ENCODE measurements around the gene FAM90A1.
"Not testable (repeated sequence)": the region's sequence is repeated elsewhere in the genome, so short reads cannot be mapped to it uniquely, and the experiment has no call there.

The FAM90A1 gene

GRCh38 chr12:8221375-8221774 lies 6.0 kb downstream of the FAM90A1 start:
- not testable (repeated sequence) for H3K4me3 ChIP-seq (ENCODE audit: severe bottlenecking); H3K4me1 ChIP-seq (ENCODE audit: insufficient read depth, poor library complexity, severe bottlenecking); DNase-seq (ENCODE audit: low spot score); H3K27me3 ChIP-seq (ENCODE audit: insufficient read depth, poor library complexity, severe bottlenecking); H3K27ac ChIP-seq (ENCODE audit: poor library complexity, severe bottlenecking); H3K36me3 ChIP-seq (ENCODE audit: low read depth); ATAC-seq (ENCODE audit: low read depth); H3K9me3 ChIP-seq (ENCODE audit: severe bottlenecking)

- ATAC-seq (ENCODE audit: low read depth); H3K4me3 ChIP-seq (ENCODE audit: severe bottlenecking); H3K9me3 ChIP-seq (ENCODE audit: severe bottlenecking); H3K36me3 ChIP-seq (ENCODE audit: low read depth); H3K27me3 ChIP-seq (ENCODE audit: insufficient read depth, poor library complexity, severe bottlenecking); H3K27ac ChIP-seq (ENCODE audit: poor library complexity, severe bottlenecking); H3K4me1 ChIP-seq (ENCODE audit: insufficient read depth, poor library complexity, severe bottlenecking); DNase-seq (ENCODE audit: low spot score): not testable (repeated sequence)
These were observed 8.6 kb downstream of the FAM90A1 start for GRCh38 chr12:8218711-8219382.

GRCh38 chr12:8197685-8198308 lies 29.6 kb downstream of the FAM90A1 start:
- H3K9me3 ChIP-seq (ENCODE audit: severe bottlenecking); H3K27me3 ChIP-seq (ENCODE audit: insufficient read depth, poor library complexity, severe bottlenecking); ATAC-seq (ENCODE audit: low read depth); H3K4me3 ChIP-seq (ENCODE audit: severe bottlenecking); DNase-seq (ENCODE audit: low spot score); H3K27ac ChIP-seq (ENCODE audit: poor library complexity, severe bottlenecking); H3K4me1 ChIP-seq (ENCODE audit: insufficient read depth, poor library complexity, severe bottlenecking); H3K36me3 ChIP-seq (ENCODE audit: low read depth): not testable (repeated sequence)

- not testable (repeated sequence) for H3K4me3 ChIP-seq (ENCODE audit: severe bottlenecking); ATAC-seq (ENCODE audit: low read depth); H3K36me3 ChIP-seq (ENCODE audit: low read depth); H3K27ac ChIP-seq (ENCODE audit: poor library complexity, severe bottlenecking); DNase-seq (ENCODE audit: low spot score); H3K27me3 ChIP-seq (ENCODE audit: insufficient read depth, poor library complexity, severe bottlenecking); H3K4me1 ChIP-seq (ENCODE audit: insufficient read depth, poor library complexity, severe bottlenecking); H3K9me3 ChIP-seq (ENCODE audit: severe bottlenecking)
These were observed 39.3 kb downstream of the FAM90A1 start for GRCh38 chr12:8188088-8188487.

- not testable (repeated sequence) for ATAC-seq (ENCODE audit: low read depth); H3K4me1 ChIP-seq (ENCODE audit: insufficient read depth, poor library complexity, severe bottlenecking)
These were observed 43.2 kb downstream of the FAM90A1 start for GRCh38 chr12:8184206-8184605.

GRCh38 chr12:8183346-8183745 lies 44.1 kb downstream of the FAM90A1 start:
- H3K27me3 ChIP-seq (ENCODE audit: insufficient read depth, poor library complexity, severe bottlenecking); ATAC-seq (ENCODE audit: low read depth); H3K27ac ChIP-seq (ENCODE audit: poor library complexity, severe bottlenecking); H3K4me3 ChIP-seq (ENCODE audit: severe bottlenecking); H3K9me3 ChIP-seq (ENCODE audit: severe bottlenecking); H3K36me3 ChIP-seq (ENCODE audit: low read depth); H3K4me1 ChIP-seq (ENCODE audit: insufficient read depth, poor library complexity, severe bottlenecking); DNase-seq (ENCODE audit: low spot score): not testable (repeated sequence)

More at GRCh38 chr12:8184206-8184605, 43.2 kb downstream of the FAM90A1 start:
- DNase-seq (ENCODE audit: low spot score); H3K4me3 ChIP-seq (ENCODE audit: severe bottlenecking); H3K9me3 ChIP-seq (ENCODE audit: severe bottlenecking); H3K36me3 ChIP-seq (ENCODE audit: low read depth); H3K27me3 ChIP-seq (ENCODE audit: insufficient read depth, poor library complexity, severe bottlenecking); H3K27ac ChIP-seq (ENCODE audit: poor library complexity, severe bottlenecking): not testable (repeated sequence)

- ATAC-seq (ENCODE audit: low read depth); H3K4me1 ChIP-seq (ENCODE audit: insufficient read depth, poor library complexity, severe bottlenecking); H3K27me3 ChIP-seq (ENCODE audit: insufficient read depth, poor library complexity, severe bottlenecking); H3K4me3 ChIP-seq (ENCODE audit: severe bottlenecking); H3K36me3 ChIP-seq (ENCODE audit: low read depth); DNase-seq (ENCODE audit: low spot score); H3K27ac ChIP-seq (ENCODE audit: poor library complexity, severe bottlenecking); H3K9me3 ChIP-seq (ENCODE audit: severe bottlenecking): not testable (repeated sequence)
These were observed 44.5 kb downstream of the FAM90A1 start for GRCh38 chr12:8182923-8183322.

GRCh38 chr12:8181271-8181670 lies 46.1 kb downstream of the FAM90A1 start:
- not testable (repeated sequence) for H3K36me3 ChIP-seq (ENCODE audit: low read depth); H3K27ac ChIP-seq (ENCODE audit: poor library complexity, severe bottlenecking); H3K27me3 ChIP-seq (ENCODE audit: insufficient read depth, poor library complexity, severe bottlenecking); H3K9me3 ChIP-seq (ENCODE audit: severe bottlenecking); H3K4me1 ChIP-seq (ENCODE audit: insufficient read depth, poor library complexity, severe bottlenecking); DNase-seq (ENCODE audit: low spot score); H3K4me3 ChIP-seq (ENCODE audit: severe bottlenecking); ATAC-seq (ENCODE audit: low read depth)

All from RWPE2 (cell line).